ENCODE results near the gene NPAS3.

Gene NPAS3

DNA sequence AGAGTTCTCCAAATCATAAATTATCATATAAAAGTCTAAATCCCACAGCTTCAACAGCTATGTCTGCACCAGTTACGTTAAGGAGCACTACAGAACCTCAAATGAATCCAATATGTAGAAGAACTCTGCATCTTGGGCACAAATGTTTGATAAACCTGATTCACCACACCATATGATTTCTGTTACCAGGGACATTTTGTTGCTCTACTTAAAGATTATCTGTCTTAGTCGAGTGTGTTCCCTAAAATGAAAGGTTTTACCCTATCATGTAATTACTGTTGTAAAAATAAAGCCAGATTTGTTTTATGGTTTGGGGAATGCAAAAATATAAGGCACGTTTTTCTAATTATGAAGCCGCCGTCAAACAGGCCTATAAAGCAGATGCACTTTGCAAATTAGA lies 649.1 kb downstream of the NPAS3 start:
- DNase-seq (ENCODE audit: low spot score) = no peak

DNA sequence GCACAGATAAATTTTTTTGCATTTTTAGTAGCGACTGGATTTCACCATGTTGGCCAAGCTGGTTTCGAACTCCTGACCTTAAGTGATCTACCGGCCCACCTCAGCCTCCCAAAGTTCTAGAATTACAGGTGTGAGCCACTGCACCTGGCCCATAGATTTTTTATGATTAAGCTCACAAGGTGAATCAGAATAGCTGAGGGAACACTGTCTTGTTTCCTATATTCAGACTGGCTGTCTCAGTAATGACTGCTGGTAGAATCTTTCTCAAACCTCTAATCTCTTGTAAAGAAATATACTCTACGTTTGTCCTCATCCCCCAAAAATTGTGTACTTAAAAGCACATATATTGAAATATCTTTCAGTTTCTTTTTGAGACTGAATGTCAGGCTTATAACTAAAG lies 650.1 kb downstream of the NPAS3 start:
- no peak for DNase-seq (ENCODE audit: low spot score)

DNA sequence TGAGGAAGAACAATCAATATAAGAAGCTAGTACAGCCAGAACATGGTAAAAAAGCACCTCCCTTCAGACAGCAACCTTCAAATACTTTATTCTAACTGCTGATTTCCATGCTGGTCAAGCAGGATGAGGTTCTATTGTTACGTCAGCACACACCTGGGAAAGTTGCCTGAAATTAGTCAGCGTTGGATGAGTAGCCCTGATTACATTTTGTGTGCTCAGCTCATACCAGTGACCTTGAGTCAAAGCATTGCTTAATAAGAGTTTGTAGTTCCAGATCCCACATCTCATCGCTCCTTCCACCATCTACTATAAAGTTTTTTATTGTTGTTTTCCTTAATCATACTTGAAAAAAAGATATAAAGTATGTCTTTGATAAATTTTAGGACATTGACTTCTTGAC lies 650.7 kb downstream of the NPAS3 start:
- peak; percentile 4 for DNase-seq (ENCODE audit: low spot score)

DNA sequence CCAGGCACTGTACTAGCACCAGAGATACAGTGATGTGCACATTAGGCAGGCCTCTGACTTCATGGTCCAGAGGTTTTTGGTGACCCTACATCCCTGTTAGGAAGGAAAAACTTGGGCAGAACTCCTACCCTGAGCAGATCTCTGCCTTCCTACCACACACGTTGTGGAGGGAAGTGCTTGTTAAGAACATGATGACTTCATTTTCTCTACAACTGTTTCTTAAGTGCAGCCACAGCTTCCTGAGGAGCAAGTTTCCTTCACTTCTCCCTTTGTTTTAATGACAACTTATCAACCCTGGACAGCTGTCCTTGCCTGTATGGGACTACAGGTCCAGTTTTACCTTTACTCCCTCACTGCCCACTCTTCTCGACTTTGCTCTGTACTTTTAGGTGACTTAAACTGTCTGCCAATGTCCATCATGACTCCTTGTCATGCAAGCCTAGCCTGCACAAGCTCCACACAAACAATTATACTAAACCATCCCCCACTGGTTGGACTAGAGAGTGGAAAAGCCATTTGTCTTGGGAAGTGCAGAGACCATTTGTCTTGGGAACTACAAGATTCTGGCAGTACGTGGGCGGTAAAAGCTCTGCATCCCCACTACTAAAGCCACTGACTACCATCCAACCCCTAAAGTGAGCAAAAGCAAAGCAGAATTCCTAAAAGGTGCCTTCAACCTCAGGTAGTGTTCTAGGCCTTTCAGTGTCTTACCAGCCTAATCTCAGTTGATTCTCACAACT lies 652.4 kb downstream of the NPAS3 start:
- no peak for DNase-seq (ENCODE audit: low spot score)

DNA sequence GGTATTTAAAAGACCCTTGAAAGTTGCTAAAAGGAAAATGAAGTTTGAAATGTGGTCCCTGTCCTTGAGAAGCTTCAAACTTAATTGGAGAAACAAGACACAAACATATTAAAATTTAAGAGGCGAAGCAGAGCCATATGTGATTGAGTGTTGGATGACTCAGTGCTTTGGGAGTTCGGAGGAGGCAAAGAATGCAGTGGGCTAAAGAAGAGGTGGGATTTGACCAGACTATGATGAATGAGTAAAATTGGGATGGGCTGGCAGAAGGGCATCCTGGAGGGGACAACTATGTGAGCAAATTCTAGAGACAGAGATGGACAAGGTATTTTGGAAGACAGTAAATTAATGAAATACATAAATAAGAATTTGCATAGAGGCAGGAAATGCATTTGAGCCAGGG lies 653.6 kb downstream of the NPAS3 start:
- no peak for DNase-seq (ENCODE audit: low spot score)

DNA sequence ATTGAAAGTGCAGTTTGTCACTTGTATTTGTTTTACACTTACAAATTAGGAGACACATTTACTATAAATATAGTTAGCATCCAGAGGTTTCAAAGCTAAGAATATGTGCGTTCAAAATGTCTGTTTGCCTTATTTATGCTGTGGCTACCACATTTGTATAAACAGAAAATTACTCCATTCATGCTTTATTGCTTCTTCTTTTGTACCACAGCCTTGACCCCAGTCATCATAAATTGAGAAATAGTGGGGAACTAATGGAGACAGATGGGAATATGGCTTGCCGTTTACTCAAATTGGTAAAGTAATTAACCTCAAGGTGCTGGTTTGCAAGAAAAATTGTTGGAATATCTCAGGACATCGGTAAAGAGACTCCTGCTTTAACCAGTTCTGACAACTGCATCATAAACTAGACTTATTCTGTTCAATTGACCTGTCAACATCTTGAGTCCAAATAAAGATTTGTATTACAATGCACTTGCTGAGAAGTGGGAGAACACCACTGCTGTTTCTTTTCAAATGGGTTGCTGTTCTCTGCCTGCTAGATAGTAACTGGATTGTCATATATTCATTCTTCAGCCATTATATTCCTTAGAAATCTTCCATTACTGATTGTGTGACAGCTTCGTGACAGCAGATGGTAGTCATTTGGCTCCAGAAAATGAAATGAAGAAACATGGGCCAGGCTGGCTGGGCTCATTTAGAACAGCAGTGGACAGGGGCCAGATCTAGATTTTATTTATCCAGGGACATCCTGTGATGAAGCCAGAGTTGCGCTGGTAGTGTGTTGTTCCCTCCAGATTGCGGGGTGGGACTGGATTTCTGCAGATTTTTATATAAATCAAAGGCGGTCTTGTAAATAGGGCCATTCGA lies 657.8 kb downstream of the NPAS3 start:
- DNase-seq (ENCODE audit: low spot score) = no peak

DNA sequence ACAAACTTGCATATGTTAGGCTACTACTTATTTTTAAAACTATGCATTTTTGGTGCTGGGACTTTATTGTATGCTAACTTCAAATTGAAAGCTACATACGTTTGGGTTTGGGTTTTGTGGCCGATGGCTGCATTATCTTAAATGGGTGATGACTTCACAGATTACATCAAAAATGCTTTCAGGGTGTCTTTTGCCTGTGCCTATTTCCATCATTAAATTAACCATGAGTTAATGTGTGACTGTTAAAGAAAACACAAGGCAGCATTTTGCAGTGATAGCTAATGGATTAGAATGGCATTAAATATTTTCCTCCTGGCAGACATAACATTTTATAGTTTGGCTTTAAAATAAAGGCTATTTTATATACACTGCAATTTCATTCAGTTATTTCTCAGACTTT lies 659.9 kb downstream of the NPAS3 start:
- no peak for DNase-seq (ENCODE audit: low spot score)

DNA sequence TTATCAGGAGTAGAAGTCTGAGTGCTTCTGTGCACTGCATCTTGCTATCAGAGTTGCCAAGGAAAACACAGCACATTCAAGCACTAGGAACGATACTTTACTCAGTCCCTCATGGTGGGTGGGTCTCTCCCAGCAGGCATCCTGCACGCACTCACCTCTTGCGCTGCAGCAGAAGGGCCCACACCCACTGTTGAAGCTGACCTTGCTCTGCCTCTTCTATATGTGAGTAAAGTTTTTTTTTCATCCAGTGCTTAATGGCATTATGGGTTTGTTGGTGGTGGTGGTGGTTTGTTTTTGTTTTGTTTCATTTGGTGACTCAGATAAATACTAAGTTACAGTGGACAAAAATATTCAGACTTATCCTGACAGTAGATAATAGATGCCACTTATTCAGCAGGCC lies 663.7 kb downstream of the NPAS3 start:
- DNase-seq (ENCODE audit: low spot score) = no peak

DNA sequence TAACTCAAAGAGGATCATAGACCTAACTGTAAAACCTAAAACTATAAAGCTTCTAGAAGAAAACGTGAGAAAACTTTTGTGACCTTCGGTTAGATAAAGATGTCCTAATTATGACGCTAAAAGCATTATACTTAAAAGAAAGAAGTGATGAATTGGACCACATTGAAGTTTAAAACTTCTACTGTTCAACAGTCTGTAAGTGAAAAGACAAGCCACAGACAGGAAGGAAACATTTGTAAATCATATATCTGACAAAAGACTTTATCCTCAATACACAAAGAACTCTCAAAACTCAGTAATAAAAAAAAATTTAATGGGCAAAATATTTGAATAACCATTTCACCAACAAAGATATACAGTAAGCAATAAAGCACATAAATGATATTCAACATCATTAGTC lies 667.9 kb downstream of the NPAS3 start:
- no peak for DNase-seq (ENCODE audit: low spot score)

DNA sequence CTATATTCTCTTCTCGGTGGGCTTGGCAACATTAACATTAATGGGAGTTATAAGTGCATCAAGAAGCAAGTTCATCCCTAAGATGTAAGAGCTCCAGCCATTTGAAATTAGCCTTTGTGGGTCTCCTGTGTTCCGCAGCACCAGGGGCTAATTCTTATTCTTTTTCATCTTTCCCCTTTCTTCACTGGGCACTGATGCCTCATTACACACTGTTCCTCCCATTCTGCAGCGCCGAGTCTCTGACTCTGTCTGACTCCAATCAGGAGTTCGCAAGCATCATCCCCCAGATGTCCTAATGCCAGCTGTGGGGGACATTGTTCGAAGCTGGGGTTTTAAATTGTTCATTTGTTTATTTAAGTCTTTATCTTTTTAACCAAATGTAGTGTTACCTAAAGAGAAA lies 670.9 kb downstream of the NPAS3 start:
- DNase-seq (ENCODE audit: low spot score) = no peak

DNA sequence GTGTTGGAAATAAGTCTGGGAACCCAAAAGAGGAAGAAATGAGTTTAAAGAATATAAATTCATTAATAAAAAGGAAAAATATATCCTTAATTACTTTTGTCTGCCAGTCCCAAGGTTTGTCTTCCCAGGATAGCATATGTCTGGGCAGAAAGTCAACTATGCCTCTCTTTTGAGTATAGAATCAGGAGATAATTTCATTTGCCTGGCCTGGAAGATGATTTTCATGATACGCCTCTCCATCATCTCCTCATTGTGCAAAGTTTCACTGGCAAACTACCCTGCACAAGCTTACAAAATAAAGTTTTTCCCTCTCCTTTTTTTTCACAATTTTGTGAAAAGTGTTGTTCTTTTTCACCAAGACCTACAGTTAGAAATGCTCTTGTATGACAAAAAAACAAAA lies 671.4 kb downstream of the NPAS3 start:
- no peak for DNase-seq (ENCODE audit: low spot score)

DNA sequence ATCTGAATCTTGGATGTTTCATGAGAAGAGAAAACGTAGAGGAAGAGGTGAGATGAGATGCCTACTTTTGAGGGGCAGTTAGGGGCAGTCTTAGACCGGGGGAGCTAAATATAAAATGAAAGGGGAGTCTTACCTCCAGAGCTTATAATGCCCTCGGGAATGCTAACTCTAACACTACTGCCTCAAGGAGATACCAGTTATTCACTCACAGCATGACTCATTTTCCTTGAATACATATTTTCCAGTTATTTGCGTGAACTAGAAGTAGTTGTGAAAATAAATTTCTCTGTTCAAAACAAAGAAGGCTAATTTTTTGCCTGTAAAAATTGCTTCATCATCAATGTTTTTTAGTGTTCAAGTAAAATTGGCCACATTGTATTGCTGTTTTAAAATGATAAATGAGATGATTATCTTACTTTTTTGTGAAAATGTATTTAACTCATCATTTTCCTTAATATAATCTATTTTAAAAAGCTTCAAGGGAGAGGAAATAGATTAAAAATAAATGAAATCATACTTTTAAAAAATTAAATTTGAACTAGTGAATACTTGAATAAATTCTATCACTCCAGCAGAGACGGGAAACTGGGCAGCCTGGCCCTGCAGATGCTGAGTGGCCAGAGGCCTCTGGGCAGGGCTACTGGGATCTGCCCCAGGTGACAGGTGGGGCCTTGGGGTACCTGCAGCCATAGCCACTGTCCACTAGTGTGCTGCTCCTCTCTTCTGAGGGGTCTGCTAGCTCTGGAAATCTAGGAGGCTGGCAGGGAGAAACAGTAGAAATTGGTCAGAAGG lies 672.9 kb downstream of the NPAS3 start:
- no peak for DNase-seq (ENCODE audit: low spot score)

DNA sequence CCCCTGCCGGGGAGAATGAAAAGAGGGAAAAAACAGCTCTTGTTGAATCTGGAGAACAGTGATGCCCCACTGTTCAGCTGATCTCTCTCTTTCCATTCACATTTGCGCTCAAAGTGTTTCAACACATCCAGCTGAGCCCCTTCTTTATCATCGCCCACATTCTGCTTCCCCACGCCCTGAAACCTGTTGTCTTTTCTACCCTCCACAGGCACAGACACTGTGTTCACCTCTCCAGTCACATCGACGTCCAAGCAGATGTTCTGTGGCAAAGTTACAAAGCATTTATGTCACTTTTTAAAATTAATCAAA lies 673.5 kb downstream of the NPAS3 start:
- DNase-seq (ENCODE audit: low spot score) = no peak

DNA sequence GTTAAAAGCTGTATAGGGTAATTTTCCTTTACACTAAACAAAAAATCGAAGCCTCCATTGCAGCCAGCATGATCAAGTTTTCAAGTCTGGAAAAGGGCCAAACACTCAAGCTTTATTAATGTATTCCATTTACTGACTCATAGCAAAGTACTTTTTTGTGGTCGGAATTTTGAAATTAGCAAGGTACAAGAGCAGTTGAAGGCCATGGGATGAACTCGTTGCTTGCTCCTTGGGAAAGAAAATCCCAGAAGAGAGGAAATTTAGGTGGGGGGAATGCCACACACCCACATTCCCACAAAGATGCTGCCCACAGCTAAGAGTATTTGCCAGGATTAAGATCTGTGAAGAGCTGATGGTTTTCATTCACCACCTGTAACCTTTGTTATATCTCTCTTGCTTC lies 678.5 kb downstream of the NPAS3 start:
- no peak for DNase-seq (ENCODE audit: low spot score)

DNA sequence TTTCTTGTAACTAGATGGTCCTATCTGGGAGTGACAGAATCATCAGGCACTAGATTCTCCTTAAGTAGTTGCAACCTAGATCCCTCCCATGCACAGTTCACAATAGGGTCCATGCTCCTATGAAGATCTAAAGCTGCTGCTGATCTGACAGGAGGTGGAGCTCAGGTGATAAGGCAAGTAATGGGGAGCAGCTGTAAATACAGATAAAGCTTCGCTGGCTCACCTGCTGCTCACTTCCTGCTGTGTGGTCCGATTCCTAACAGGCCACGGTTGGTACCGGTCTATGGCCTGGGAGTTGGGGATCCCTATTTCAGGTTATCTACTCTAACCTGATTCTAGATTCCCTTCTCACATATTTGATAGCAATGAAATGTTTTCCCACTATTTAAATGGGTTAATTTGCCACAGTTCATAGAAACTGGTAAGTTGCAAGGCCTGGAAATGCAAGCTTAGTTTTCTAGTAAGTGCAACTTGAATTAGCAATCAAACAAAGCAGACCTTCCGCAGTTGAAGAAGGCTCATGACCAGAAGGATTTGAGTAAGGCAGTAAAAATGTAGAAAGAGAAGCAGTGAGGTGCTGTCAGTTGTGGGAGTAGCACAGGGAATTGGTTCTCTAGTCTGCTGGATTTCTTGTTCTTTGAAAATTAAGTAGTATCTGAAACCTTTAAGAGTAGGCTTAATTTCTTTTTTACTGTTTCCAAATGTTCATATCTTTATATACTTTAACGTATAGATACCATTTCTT lies 679.9 kb downstream of the NPAS3 start:
- no peak for DNase-seq (ENCODE audit: low spot score)

DNA sequence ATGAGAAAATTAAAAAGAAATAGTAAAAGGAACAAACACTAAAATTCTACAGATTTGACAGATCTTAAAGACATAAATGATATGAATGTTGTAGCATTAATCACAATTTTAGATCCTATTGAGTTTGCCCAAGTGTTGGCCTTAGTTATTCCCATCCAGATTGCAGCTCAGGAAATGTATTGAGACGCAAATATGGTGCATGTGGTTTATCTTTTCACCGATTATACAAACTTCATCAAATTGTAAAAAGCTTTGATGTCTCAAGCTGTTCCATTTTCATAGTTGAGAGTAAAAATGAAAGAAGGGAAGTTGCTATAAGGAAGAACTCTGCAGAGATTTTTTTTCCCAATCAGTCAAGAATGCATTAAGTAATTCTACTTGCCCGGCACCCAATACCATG lies 683.8 kb downstream of the NPAS3 start:
- no peak for DNase-seq (ENCODE audit: low spot score)

DNA sequence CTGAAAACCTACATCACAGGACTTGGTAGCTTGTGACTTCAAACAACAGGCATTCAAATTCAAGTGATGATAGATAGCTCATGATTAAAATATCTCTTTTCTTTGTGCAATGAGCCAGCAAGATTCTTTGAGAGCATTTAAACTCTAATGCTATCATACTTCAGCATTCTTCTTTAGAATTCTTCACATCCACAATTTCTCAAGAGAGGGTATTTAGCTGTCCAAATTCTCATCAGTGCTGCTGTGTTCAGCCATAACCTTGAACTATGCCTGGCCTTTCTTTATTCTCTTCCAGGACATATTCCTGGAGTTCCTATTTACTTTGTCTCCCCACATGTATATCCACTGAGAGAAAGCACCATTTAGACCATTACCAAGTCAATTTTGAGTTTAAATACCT lies 691.1 kb downstream of the NPAS3 start:
- DNase-seq (ENCODE audit: low spot score) = no peak

DNA sequence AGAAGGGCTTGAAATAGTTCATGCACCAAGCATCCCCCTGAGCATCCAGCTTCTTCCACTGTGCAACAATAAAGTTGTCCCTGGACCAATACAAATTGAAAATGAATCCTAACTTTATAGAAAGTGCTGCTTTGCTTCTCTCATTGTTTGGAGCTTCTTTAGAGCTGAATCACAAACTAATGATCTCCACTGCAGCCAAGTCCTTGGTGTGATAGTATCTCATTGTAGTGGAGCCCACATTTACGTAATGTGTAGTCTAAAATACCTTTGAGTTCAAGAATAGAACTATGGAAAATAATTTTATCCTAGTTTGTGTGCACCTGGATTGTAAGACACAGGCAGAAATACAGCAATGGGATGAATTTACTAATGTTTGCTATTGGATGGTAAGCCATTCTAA lies 692.3 kb downstream of the NPAS3 start:
- no peak for DNase-seq (ENCODE audit: low spot score)

DNA sequence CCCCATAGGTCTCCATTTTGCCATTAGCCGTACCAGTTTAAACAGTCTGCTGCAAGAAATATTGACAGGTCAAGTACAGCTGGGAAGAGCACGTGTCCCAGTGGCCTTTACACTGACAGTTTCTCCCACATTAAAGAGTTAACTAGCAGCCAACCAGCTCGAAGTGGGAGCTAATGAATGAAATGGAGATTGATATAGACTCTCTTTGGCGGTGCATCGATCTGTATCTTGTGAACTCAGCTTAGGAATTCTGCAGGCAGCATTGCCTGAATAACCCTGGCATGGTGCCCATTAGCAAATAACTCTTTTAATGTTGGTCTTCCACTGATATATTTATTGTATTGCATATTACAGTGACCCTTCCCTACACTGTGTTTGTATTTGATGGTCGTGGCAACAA lies 692.8 kb downstream of the NPAS3 start:
- no peak for DNase-seq (ENCODE audit: low spot score)

DNA sequence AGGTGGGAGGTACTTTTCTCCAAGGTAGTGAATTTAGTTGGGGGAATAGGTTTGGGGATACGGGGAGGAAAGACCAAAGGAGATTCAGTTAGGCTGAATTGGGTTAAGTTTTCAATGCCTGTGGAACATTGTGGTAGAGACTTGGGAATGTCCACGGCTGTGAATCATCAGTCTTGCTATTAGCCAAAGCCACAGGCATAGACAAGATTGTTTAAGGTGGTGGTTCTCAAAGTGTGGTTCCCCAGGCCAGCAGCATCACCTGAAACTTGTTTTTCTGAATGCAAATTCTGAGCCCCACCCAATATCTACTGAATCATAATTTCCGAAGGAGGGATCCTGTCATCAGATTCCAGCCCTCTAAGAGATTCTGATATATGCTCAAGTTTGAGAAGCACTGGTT lies 696.0 kb downstream of the NPAS3 start:
- DNase-seq (ENCODE audit: low spot score) = no peak

DNA sequence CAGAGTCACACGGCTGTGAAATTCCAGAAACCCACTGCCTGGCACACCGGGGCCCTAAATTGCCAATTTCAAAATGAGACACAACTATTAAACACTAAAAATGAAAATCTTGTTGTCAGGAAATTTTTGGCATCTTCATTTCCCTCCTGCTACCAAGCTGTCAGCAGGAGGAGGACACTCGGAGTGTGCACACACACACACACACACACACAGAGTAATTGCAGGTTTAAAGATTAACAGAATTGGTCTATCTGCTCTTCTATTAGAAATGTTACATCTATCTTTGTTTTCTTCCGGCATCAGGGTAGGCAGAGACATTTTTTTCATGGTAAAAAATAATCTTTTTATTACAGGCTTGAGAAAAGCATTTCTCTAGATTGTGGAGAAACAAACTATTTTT lies 698.0 kb downstream of the NPAS3 start:
- no peak for DNase-seq (ENCODE audit: low spot score)

DNA sequence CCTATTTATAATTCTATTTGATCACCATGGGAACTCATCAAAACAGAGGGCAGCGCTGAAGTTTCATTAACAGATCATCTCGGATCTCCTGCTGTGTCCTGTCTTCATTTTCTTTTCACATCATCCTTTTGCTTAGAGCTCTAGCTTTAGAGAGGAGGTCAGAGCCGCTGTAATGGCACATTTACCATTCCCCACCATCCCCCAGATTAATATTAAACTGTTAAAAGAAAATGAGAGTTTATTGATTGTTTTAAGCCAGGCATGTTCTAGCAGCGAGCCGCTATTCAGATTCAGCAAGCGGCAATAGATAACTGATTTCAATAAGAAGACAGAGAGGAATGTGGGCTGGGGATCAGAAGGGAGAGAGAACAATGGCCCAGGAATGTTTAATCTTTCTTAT lies 703.4 kb downstream of the NPAS3 start:
- DNase-seq (ENCODE audit: low spot score) = no peak

Data from LoVo (cell line).